ENCODE data around the gene TBL1XR1. TPM values are rescaled to one million over a fixed set of nuclear protein-coding genes. Genes with fewer than 3 reads are reported as not detected.

Gene TBL1XR1
- total RNA-seq, 4 donors from 2014 or later: 51.6 to 91.1 (median 66.0) TPM

- TF ChIP-seq CTCF (IDR thresholded peaks at IDR 0.05) (no peak), POLR2A (IDR thresholded peaks at IDR 0.05) (no peak)
- intact Hi-C loops (cut with DNase I; ENCODE audit: low total_unique reads): no loop called here
- 98% methylated on average over 2 of the region's 2 CpGs for WGBS, 2 donors
- no peak overlapping the region for H3K4me3 ChIP-seq (ENCODE audit: low read depth, poor library complexity, severe bottlenecking)
- DNase-seq (ENCODE audit: low spot score in 2 of 2): no peak
These were observed 39.4 kb upstream of the TBL1XR1 start for GRCh38 chr3:177236704-177237103.

DNA sequence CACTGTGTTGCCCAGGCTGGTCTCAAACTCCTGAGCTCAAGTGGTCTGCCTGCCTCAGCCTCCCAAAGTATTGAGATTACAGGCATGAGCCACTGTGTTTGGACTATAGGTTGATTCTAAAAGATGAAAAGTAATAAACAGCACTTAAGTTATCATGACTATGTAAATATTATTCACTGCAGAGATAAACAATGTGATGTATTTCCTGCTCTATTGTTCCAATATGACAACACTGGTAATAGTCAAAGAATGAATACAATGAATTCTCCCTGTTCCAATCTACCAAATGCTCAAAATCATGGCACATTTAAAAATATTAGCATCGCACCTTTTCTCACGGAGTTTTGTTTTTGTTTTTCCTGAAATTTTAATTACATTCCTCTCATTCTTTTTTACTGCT lies 36.8 kb upstream of the TBL1XR1 start:
- no peak overlapping the region for H3K4me3 ChIP-seq (ENCODE audit: low read depth, poor library complexity, severe bottlenecking)
- DNase-seq (ENCODE audit: low spot score in 2 of 2): no peak
- TF ChIP-seq POLR2A (IDR thresholded peaks at IDR 0.05): no peak
- TF ChIP-seq CTCF (IDR thresholded peaks at IDR 0.05): no peak
- 81 to 82% methylated on average over 2 of the region's 2 CpGs for WGBS, 2 donors
- intact Hi-C loops (cut with DNase I; ENCODE audit: low total_unique reads): no loop called here

- TF ChIP-seq POLR2A (IDR thresholded peaks at IDR 0.05) (no peak), CTCF (IDR thresholded peaks at IDR 0.05) (no peak)
- no peak overlapping the region for H3K4me3 ChIP-seq (ENCODE audit: low read depth, poor library complexity, severe bottlenecking)
- intact Hi-C loops (cut with DNase I; ENCODE audit: low total_unique reads): no loop called here
- DNase-seq (ENCODE audit: low spot score in 2 of 2): no peak
- WGBS, 2 donors: 86 to 98% methylated on average over 2 of the region's 2 CpGs
These were observed 34.0 kb upstream of the TBL1XR1 start for GRCh38 chr3:177231242-177231641.

GRCh38 chr3:177230641-177231040 lies 33.4 kb upstream of the TBL1XR1 start:
- WGBS, 2 donors: 93 to 95% methylated on average over 6 of the region's 6 CpGs
- TF ChIP-seq POLR2A (IDR thresholded peaks at IDR 0.05) (no peak), CTCF (IDR thresholded peaks at IDR 0.05) (no peak)
- DNase-seq (ENCODE audit: low spot score in 2 of 2): no peak
- intact Hi-C loops (cut with DNase I; ENCODE audit: low total_unique reads): no loop called here
- no peak overlapping the region for H3K4me3 ChIP-seq (ENCODE audit: low read depth, poor library complexity, severe bottlenecking)

GRCh38 chr3:177229791-177230190 lies 32.5 kb upstream of the TBL1XR1 start:
- H3K4me3 ChIP-seq (ENCODE audit: low read depth, poor library complexity, severe bottlenecking): no peak overlapping the region
- intact Hi-C loops (cut with DNase I; ENCODE audit: low total_unique reads): no loop called here
- no peak for DNase-seq (ENCODE audit: low spot score in 2 of 2)
- TF ChIP-seq CTCF (IDR thresholded peaks at IDR 0.05) (no peak), POLR2A (IDR thresholded peaks at IDR 0.05) (no peak)
- 86 to 91% methylated on average over 1 of the region's 1 CpG for WGBS, 2 donors

DNA sequence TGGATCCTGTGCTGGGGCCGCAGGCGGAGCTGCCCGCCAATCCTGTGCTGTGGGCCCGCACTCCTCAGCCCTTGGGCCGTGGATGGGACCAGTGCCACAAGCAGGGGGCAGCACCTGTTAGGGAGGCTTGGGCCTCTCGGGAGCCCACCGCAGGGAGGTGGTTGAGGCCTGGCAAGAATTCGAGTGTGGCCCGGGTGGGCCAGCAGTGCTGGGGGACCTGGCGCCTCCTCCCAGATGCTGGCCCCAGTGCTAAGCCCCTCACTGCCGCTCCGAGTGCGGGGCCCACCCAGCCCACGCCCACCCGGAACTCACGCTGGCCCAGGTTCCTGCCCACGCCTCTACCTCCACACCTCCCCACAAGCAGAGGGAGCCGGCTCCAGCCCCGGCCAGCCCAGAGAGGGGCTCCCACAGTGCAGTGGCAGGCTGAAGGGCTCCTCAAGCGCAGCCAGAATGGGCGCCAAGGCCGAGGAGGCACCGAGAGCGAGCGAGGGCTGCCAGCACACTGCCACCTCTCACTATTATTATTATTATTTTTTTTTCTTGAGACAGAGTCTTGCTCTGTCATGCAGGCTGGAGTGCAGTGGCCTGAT lies 31.4 kb upstream of the TBL1XR1 start:
- no peak overlapping the region for H3K4me3 ChIP-seq (ENCODE audit: low read depth, poor library complexity, severe bottlenecking)
- intact Hi-C loops (cut with DNase I; ENCODE audit: low total_unique reads): no loop called here
- no peak for DNase-seq (ENCODE audit: low spot score in 2 of 2)
- 96 to 98% methylated on average over 21 to 23 of the region's 25 CpGs for WGBS, 2 donors
- no peak for TF ChIP-seq CTCF (IDR thresholded peaks at IDR 0.05)
- no peak for TF ChIP-seq POLR2A (IDR thresholded peaks at IDR 0.05)
